ENCODE measurements around the gene VAPB.

VAPB gene

GRCh38 chr20:58349570-58349969 is 39.5 kb upstream of the VAPB start:
- H3K4me3 ChIP-seq (replicated peaks; ENCODE audit: low read depth, low read length) = no peak overlapping the region
- TF ChIP-seq CTCF (IDR thresholded peaks at IDR 0.05; ENCODE audit: low read depth, low read length, missing control alignments) = no peak
- peak; percentile 51 for DNase-seq (ENCODE audit: extremely low read depth, low read depth)

- no peak for TF ChIP-seq CTCF (IDR thresholded peaks at IDR 0.05; ENCODE audit: low read depth, low read length, missing control alignments)
- no peak overlapping the region for H3K4me3 ChIP-seq (replicated peaks; ENCODE audit: low read depth, low read length)
- DNase-seq (ENCODE audit: extremely low read depth, low read depth) = no peak
Observed at GRCh38 chr20:58352468-58352867, 36.6 kb upstream of the VAPB start.

GRCh38 chr20:58359441-58359840 is 29.6 kb upstream of the VAPB start:
- no peak overlapping the region for H3K4me3 ChIP-seq (replicated peaks; ENCODE audit: low read depth, low read length)
- no peak for DNase-seq (ENCODE audit: extremely low read depth, low read depth)
- TF ChIP-seq CTCF (IDR thresholded peaks at IDR 0.05; ENCODE audit: low read depth, low read length, missing control alignments) = no peak

GRCh38 chr20:58360936-58361335 is 28.1 kb upstream of the VAPB start:
- no peak for TF ChIP-seq CTCF (IDR thresholded peaks at IDR 0.05; ENCODE audit: low read depth, low read length, missing control alignments)
- no peak for DNase-seq (ENCODE audit: extremely low read depth, low read depth)
- H3K4me3 ChIP-seq (replicated peaks; ENCODE audit: low read depth, low read length) = no peak overlapping the region

- TF ChIP-seq CTCF (IDR thresholded peaks at IDR 0.05; ENCODE audit: low read depth, low read length, missing control alignments) = no peak
- DNase-seq (ENCODE audit: extremely low read depth, low read depth) = peak; percentile 77
- H3K4me3 ChIP-seq (replicated peaks; ENCODE audit: low read depth, low read length) = no peak overlapping the region
Observed at GRCh38 chr20:58361481-58362205, 27.4 kb upstream of the VAPB start.

GRCh38 chr20:58362206-58362516 is 26.9 kb upstream of the VAPB start:
- no peak overlapping the region for H3K4me3 ChIP-seq (replicated peaks; ENCODE audit: low read depth, low read length)
- no peak for TF ChIP-seq CTCF (IDR thresholded peaks at IDR 0.05; ENCODE audit: low read depth, low read length, missing control alignments)
- no peak for DNase-seq (ENCODE audit: extremely low read depth, low read depth)

GRCh38 chr20:58362970-58363369 is 26.1 kb upstream of the VAPB start:
- TF ChIP-seq CTCF (IDR thresholded peaks at IDR 0.05; ENCODE audit: low read depth, low read length, missing control alignments) = no peak
- DNase-seq (ENCODE audit: extremely low read depth, low read depth) = no peak
- no peak overlapping the region for H3K4me3 ChIP-seq (replicated peaks; ENCODE audit: low read depth, low read length)

Data from HFF-Myc (cell line).